ENCODE measurements around the gene TMEM270.

TMEM270 gene

DNA sequence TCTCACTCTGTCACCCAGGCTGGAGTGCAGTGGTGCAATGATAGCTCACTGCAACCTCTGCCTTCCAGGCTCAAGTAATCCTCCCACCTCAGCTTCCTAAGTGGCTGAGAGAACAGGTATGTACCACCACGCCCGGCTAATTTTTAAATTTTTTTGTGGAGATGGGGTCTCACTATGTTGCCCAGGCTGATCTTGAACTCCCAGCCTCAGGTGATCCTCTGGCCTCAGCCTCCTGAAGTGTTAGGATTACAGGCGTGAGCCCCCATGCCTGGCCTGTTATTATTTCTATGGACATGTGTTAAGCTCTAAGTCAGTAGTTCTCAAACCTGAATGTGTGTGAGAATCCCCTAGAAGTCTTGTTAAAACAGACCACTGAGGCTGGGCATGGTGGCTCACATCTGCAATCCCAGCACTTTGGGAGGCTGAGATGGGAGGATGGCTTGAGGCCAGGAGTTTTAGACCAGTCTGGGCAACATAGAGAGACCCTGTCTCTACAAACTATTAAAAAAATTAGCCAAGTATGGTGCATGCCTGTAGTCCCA is 24.5 kb downstream of the TMEM270 start:
- DNase-seq: no peak

DNA sequence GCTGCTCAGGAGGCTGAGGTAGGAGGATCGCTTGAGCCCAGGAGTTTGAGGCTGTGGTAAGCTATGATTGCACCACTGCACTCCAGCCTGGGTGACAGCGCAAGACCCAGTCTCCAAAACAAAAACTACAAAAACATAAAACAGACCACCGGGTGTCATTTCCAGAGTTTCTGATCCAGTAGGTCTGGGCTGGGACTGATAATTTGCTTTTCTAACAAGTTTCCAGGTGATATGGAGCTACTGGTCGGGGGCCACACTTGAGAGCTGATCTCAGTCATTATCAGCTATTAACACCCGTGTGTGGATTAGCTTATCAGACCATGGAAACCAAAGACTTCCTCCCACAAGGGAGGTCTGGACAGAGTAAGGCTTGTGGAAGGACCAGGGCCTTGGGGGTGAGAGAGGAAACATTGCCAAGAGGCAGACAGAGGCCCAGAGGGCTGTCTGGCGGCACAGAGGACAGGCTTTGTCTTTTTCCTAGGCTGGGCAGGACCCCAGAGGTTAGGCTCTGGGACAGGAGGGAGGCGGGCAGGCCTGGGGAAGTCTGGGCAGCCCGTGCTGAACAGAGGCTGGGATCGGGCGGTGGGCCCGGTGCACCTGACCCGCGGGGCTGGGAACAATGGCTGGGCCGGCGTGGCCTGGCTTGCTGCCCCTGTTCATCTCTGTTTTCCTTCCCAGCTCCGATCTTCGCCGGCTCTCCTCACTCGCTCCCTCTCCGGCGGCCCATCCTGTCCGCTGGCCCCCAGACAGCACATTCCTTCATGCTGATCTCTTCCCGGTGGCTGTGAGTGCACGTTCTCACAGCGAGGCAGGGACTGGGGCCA is 25.2 kb downstream of the TMEM270 start:
- peak in 21 of 56 donors; percentile 2 to 75 (median 25) for DNase-seq

DNA sequence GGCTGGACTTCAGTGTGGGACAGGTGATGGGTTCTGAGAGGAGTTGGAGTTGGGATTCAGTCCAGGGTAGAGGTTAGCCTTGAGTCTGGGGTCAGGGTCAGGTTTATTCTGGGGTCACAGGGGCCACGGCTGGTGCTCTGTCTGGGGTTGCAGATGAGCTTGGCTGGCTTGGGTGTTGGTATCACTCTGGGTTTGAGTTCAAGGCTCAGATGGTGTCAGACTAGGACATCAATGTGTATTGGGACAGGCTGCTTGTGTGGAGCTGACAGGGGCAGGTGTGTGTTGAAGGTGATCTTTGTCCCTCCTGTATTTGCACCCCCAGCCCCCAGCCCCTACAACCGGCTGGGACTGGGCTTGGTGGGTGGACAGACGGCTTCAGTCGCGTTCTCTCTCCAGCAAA is 26.8 kb downstream of the TMEM270 start:
- no peak for DNase-seq

DNA sequence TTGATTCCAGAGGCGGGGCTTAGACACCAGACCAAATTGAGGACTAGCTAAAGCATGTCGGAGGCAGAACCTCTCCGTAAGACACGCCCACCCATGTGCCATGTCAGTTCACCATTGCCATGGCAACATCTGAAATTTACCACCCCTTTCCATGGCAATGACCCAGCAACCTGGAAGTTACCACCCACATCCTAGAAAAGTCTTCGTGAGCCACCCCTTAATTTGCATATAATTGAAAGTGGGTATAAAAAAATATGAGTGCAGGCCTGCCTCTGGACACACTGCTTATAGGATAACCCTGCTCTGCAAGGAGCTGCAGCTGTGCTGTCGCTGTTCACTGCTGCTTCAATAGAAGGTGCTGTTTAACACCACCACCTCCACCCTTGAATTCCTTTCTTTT is 28.0 kb downstream of the TMEM270 start:
- no peak for DNase-seq

DNA sequence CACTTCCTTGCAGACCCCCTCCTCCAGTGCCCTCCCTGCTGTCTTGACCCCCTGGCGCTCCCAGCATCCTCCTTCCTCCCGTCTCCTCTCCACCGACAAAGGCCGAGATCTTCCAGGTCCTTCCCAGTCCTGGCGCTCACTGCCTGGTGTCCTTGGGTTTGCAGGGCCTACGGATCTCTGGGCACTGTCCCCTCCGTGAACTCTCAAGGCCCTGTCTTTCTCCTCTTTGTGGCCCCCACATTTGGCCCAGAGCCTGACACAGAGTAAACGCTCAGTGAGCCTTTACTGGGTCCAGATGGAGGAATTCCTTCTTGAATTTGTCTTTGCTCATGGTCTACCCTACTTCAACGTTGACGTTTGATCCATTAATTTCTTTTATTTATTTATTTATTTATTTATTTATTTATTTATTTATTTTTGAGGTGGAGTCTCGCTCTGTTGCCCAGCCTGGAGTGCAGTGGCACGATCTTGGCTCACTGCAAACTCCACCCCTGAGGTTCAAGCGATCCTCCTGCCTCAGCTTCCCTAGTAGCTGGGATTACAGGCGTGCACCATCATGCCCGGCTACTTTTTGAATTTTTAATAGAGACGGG is 29.7 kb downstream of the TMEM270 start:
- DNase-seq: no peak

DNA sequence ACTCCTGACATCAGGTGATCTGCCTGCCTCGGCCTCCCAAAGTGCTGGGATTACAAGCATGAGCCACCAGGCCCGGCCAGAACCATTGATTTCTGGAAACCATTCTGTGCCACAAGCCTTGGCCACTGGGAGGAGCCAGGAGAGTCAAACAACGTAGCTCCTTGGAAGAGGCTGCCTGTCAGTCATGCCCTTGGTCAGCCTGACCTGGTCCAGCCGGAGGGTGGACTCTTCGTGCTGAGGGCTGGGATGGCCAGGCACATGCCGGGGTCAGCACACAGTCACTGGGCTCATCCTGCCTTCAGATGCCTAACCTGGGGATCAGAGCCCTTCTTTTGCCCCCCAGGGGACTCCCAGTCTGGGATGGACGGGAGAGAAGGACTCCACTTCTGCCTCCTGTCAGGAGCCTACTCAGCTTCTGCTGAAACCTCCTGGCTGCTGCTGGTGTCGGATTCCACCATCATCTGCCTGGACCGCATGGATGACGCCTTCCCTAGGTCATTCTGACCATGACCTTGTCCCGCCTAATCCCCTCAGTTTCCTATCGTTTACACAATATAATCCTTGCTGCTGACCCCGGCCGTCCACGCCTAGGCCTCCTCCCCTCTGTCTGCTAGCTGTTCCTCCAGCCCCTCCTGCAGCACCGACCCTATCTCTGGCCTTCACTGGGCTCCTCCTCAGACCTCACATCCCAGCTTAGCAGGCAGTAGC is 30.4 kb downstream of the TMEM270 start:
- no peak for DNase-seq

DNA sequence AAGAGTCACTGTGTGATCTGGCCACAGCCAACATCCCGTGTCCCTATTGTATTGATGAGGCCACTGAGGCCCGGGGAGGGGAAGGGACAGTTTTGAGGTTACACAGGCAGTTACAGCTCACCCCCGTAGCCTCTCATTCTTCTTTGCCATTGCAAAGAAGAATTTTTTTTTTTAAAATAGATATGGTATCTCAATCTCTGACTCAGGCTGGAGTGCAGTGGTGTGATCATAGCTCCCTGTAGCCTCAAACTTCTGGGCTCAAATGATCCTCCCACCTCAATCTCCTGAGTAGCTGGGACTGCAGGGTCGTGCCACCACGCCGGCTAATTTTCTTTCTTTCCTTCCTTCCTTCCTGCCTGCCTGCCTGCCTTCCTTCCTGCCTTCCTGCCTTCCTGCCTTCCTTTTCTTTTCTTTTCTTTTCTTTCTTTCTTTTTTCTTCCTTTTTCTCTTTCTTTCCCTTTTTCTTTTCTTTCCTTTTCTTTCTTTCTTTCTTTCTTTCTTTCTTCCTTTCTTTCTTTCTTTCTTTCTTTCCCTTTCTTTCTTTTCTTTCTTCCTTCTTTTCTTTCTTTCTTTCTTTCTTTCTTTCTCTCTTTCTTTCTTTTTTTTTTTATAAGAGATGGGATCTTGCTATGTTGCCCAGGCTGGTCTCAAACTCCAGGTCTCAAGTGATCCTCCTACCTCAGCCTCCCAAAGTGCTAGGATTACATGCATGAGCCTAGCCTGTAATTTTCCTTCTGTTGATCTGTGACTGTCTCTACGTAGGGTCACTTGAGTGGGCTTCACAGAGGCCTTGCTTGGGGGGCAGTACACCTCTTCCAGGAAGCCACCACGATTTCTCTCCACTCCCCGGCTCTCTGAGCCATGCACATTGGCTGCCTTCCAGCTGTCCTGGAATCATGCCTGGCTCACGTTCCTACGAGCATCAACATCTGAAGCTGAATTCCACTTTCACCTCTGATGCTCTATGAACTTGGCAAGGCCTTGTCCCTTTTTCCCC is 31.3 kb downstream of the TMEM270 start:
- no peak for DNase-seq

DNA sequence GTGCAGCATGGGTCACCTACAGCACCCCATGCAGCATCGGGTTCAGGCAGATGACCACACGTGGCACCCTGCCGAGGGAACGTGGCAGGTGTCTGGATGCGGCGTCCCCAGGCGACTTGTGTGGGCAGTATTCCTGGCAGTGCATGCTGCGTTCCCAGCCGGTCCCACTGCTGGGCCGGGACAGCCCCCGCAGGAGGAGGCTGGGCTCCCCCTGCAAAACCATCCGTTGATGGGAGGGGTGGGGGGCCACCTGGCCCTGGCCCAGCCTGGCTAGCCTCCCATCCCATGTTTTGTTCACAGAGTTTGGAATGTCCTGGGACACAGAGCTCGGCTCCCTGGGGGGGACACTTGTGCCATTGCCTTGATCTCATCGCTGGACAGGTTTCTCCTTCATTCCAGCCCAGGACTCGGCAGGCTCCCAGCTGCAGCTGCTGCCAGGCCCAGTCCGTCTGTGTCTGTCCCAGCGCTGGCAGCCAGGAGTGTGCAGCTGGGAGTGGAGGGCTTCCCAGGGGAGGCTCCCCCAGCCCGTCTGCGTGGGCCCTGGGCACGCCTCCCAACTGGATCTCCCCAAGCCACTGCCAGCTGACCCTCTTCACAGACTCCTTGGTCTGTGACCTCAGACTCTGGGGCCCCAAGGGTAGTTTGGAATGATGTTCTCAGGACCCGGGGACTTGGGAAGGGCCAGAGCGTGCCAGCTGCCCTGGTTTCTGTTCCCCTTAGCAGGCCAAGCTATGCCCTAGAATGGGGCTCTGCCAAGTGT is 32.6 kb downstream of the TMEM270 start:
- DNase-seq: peak in 23 of 56 donors; percentile 2 to 72 (median 28)

DNA sequence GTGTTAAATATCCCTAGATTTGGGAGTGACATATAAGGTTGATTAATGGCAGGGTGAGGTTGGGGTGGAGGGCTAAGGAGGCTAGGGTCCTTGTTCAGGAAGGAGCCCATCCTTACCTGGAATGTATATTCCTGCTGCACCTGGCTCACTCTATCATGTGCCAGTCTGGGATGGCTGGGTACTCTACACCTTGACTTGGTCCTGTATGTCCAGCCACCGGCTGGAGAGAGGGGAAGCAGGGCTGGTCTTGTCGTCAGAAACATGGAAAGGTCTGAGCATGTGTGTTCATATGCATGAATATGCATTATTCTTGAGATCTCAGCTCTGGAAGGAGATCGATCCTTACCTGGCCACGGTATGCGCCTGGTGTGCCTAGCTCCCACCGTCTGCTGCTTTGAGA is 33.2 kb downstream of the TMEM270 start:
- no peak for DNase-seq

DNA sequence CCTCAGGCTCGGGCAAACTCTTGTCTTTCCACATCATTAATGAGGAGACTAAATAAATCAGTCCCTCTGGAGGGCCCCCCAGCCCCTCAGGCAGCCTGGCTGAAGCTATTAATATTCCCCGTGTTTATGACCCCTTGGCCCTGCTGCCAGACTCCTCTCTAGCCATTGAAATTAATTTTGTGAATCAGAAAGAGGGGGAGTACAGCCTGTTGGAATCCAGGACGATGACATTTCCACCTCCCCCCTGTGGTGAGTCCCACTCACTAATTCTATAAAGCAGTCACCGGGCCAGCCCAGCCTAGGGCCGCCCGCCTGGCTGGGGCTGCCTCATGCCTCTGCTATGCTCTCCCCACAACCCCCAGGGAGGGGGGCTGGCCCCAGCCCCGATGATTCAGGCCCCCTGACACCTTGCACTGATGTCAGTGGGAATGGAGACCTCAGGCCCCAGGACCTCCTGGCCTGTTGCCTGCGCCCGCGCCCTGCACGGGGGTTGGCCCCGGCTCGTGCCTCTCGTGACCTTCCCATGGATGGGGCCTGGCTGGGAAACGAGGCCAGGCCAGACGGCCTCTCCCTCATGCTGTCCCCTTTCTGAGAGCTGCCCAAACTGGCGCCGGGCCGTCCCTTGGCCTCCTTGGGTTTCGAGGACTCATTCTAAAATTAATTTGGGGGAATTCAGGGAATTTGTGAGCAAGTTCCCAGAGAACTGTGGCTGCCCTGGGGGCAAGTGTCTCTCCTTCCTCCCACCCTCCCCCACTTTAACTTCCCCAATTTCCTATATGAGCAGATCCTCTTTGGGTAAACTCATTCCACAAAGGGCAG is 34.0 kb downstream of the TMEM270 start:
- no peak for DNase-seq

DNA sequence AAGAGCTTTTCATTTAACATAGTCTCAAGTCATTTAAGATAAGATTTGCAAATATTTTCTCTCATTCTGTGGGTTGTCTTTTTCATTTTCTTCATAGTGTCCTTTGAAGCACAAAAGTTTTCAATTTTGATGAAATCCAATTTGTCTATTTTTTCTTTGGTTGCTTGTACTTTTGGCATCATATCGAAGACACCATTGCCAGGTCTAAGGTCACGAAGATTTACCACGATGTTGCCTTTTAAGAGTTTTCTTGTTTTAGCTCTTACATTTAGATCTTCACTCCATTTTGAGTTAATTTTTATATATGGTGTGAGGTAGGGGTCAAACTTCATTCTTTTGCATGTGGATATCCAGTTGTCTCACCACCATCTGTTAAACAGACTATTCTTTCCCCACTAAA is 34.7 kb downstream of the TMEM270 start:
- DNase-seq: no peak

DNA sequence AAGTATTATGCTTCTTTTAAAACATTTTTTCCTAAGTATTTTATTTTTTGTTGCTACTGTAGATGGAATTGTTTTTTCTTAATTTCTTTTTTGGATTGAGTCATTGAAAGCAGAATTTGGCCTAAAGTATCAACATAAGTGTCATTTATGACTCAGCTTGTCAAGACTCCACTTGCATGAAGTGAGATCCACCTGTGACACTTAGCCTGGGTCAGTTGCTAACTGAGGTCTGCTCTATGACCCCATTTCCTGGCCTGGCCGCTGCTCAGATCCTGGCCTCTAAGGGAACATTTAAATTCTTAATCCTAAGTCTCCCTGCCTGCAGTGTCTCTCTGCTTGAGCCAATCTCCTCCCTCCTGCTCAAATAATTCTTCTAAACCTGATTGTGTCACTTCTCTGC is 35.5 kb downstream of the TMEM270 start:
- no peak for DNase-seq

DNA sequence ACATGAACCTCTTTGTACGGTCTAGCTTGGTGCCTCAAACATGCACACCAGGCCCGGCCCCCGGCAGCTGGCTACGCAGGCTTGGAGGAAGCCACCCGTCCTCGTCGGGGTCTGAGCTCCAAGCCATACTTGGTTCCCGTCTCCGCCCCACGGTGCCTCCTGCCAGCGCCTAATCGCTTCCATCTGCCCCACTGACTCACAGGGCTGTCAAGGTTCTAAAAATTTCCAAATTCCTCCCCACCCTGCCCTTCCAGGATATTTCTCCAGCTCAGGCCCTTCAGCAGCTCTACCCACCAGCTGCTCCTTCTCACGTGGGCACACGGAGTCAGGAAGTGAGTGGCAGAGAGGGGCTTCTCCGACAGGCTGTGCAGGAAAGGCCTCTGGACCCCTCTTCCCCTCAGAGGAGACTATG is 38.8 kb downstream of the TMEM270 start:
- DNase-seq: no peak

DNA sequence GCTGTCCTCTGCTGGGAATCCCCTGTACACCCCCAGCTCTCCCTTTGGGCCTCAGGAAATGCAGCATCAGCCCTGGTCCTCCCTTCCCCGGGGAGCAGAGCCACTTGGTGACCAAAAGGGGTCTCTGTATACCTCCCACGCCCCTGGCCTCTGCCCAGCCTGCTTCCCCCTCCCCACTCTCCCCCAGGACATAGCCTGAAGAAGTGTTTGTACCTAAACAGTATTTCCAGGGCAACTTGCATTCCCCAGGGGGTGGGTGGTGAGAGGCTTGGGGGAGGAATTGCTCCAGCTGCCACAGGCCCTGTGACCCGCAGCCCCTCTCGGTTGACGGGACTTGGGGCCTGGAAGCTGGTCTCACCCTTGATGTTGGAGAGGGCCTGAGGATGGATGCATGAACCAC is 39.3 kb downstream of the TMEM270 start:
- DNase-seq: no peak

DNA sequence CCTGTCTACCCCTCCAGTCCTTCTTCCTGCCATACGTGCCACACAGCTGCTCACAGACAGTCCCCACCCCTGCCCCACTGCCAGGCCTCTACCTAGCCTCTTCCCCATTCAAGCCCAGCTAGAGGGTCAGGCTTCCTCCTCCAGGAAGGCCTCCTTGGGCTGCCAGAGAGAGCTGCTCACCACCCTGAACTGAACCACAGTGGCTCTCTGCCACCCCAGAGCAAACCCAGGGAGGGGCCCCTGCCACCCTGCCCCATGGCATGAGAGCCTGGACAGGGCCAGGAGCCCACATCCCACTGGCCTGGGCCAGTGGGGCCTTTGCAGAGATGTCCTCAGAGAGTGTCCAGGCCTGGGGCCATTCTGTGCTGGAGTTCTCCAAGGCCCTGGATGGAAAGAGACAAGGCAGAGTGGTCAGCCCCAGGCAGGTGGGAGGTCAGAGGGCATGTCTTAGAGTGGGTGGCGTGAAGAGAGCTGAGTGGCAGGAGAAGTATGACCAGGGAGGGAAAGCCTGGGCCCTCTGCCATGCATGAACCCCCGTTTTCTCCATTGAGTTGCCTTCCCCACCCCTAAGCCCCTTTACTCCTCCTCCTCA is 40.4 kb downstream of the TMEM270 start:
- DNase-seq: no peak

DNA sequence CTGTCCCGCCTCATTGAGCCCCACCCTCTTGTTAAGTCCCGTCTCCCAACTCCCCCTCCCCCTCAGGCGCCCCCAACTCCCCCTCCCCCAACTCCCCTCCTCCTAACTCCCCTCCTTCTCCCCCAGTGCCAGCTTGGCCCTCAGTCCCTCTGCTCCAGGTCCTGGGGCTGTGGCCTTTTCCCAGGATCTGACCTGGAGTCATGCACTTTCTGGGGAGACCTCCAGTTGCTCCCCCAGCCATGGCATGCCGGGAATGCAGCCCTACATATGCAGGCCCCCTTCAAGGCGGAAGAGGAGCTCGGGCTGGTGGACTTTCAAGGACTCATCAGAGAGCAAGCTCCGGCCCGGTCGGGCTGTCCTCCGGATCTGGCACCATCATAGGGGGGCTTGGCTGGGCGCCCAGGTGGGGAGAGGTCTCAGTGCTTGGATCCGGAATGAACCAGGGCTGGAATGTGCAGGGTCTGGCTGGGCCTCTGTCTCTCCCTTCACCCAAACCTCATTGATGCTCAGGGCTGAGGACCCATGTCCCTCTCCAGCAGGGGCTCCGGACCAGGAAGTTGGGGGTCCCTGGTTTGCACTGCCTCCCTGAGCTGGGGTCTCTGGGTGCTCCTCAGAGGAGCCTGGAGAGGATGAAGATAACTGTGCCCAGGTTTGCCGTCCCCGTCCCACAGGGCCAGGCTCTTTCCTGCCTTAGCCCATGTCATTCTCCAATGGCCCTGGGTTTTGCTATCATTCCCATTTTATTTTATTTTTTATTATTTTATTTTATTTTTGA is 41.1 kb downstream of the TMEM270 start:
- DNase-seq: no peak

DNA sequence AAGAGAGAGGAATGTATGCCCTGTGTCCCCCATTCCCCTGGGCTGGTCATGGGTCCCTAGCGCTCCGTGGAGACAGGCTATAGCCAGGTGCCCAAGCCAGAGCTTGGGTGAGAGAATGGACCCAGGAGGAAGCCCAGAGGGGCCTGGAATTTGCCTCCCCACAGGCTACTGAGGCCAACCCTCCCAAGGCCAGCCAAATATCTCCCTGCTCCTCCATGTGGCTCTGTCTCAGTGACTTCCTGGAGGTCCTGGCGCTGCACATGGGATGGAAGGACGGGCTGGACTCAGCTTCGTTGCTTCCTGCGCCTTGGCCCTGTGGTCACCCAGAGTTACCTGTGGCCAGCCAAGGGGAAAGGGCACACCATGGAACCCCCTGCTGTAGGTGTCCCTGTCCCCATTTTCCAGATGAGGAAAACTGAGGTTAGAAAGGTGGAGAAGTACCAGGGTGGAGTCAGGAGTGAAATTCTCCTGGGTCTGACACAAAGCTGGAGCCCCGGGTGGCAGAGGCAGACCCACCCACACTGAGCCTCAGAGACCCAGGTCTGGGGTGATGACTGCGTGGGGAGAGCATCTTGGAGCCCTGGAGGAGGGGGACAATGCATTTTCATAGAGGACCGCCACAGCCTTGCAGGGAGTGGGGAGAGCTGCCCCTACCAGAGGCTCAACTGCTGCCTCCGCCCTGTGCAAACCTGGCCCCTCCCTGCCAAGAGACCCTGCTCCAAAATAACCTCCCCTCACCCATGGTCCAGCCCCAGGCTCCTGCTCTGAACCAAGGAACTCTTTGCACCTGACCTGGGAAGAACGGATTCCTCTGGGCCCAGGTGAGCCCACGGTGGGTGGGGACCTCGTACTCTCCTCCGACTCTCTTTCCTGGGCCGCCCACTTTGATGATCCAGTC is 42.6 kb downstream of the TMEM270 start:
- DNase-seq: no peak

Data from amygdala (tissue), 56 donors.